ENCODE data around the gene RAD23A. TPM values are rescaled to one million over a fixed set of nuclear protein-coding genes. Genes with fewer than 3 reads are reported as not detected.

Gene RAD23A
- total and polyA plus RNA-seq, 10 of the 15 experiments (the other 5 are each of a cell fraction or from before 2014, with no cell fraction given) = 8.8 to 198 (median 119) TPM

DNA sequence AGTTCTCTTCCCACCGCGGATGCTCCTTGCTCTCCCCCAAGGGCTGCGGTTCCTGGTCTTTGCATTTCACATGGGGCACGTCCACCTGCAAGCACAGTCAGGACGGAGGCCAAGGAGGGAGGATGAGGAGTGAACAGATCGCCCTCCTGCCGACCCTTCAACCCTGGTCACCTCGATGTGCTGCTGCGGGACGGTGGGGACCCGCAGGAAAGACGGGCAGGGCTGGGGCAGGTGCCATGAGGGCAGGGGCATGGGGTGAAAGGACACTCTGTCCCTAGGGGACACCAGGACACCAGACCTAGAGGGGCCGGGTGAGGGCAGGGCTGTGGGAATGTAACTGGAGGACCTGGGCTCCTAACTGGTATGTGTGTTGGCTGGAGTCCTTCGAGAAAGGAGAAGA lies 27.4 kb upstream of the RAD23A start:
- SMC1A ChIA-PET (ENCODE audit: uncharacterized antibody, unreplicated experiment) = no interaction called here

More for the DNA sequence above, 27.4 kb upstream of the RAD23A start:
- Histone ChIP-seq H3K4me2 (ENCODE audit: control insufficient read depth, insufficient read depth) (no peak overlapping the region), H3K9me3 (replicated peaks; ENCODE audit: control insufficient read depth, insufficient read depth, low read length) (no peaks in the 10 kb centered on the region; the same call in 2 of the 3 replicates), H3K27ac (ENCODE audit: control insufficient read depth, insufficient read depth) (no peak overlapping the region), H3K36me3 (ENCODE audit: control insufficient read depth in 2 of 2, insufficient read depth in 2 of 2, low read length in 1 of 2) (peaks cover 4 to 7% of the 10 kb centered on the region in 2 experiments; a peak in 2 of 4 replicates), H2AFZ (ENCODE audit: control insufficient read depth, low read depth, low read length) (no peak overlapping the region), H3K4me3 (no peak overlapping the region), H3K4me1 (ENCODE audit: control insufficient read depth, insufficient read depth, low read length) (peaks cover 10% of the 10 kb centered on the region), H3K9ac (ENCODE audit: control insufficient read depth, insufficient read depth, low read length) (no peak overlapping the region), H4K20me1 (ENCODE audit: control insufficient read depth, insufficient read depth) (no peaks in the 10 kb centered on the region), H3K79me2 (ENCODE audit: control insufficient read depth, insufficient read depth, low read length) (no peaks in the 10 kb centered on the region), H3K27me3 (replicated peaks in 1 of 2; ENCODE audit: control insufficient read depth in 2 of 2, insufficient read depth in 2 of 2, low read length in 1 of 2) (no peaks in the 10 kb centered on the region)
- intact Hi-C loops (cut with micrococcal nuclease; ENCODE audit: unreplicated experiment) = no loop called here
- ChIA-PET CTCF (interaction anchor here (0.9 to 2.4 kb wide), 2 partner anchors 14 to 47 kb away, joined by 5 to 11 read pairs; no protein-coding TSS in a partner anchor), RAD21 (ENCODE audit: unreplicated experiment) (no interaction called here), POLR2A (no interaction called here)
- BruUV-seq (replicated peaks) = no TSS peak
- ATAC-seq (no peak), DNase-seq (ENCODE audit: low read depth, low spot score) (no peak), FAIRE-seq (no peak)
- TF ChIP-seq, protein P1, sequence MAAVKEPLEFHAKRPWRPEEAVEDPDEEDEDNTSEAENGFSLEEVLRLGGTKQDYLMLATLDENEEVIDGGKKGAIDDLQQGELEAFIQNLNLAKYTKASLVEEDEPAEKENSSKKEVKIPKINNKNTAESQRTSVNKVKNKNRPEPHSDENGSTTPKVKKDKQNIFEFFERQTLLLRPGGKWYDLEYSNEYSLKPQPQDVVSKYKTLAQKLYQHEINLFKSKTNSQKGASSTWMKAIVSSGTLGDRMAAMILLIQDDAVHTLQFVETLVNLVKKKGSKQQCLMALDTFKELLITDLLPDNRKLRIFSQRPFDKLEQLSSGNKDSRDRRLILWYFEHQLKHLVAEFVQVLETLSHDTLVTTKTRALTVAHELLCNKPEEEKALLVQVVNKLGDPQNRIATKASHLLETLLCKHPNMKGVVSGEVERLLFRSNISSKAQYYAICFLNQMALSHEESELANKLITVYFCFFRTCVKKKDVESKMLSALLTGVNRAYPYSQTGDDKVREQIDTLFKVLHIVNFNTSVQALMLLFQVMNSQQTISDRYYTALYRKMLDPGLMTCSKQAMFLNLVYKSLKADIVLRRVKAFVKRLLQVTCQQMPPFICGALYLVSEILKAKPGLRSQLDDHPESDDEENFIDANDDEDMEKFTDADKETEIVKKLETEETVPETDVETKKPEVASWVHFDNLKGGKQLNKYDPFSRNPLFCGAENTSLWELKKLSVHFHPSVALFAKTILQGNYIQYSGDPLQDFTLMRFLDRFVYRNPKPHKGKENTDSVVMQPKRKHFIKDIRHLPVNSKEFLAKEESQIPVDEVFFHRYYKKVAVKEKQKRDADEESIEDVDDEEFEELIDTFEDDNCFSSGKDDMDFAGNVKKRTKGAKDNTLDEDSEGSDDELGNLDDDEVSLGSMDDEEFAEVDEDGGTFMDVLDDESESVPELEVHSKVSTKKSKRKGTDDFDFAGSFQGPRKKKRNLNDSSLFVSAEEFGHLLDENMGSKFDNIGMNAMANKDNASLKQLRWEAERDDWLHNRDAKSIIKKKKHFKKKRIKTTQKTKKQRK (IDR thresholded peaks at IDR 0.05; ENCODE audit: low read depth, low read length) = no peak
- TF ChIP-seq CHD1 (IDR thresholded peaks at IDR 0.05; ENCODE audit: low read depth, low read length) = no peak
- TF ChIP-seq, protein P2, sequence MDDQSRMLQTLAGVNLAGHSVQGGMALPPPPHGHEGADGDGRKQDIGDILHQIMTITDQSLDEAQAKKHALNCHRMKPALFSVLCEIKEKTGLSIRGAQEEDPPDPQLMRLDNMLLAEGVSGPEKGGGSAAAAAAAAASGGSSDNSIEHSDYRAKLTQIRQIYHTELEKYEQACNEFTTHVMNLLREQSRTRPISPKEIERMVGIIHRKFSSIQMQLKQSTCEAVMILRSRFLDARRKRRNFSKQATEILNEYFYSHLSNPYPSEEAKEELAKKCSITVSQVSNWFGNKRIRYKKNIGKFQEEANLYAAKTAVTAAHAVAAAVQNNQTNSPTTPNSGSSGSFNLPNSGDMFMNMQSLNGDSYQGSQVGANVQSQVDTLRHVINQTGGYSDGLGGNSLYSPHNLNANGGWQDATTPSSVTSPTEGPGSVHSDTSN (IDR thresholded peaks at IDR 0.05; ENCODE audit: insufficient replicate concordance, low read depth, low read length) = no peak
- no peak for TF ChIP-seq TARDBP (IDR thresholded peaks at IDR 0.05; ENCODE audit: borderline replicate concordance)
- TF ChIP-seq, protein P3, sequence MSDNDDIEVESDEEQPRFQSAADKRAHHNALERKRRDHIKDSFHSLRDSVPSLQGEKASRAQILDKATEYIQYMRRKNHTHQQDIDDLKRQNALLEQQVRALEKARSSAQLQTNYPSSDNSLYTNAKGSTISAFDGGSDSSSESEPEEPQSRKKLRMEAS (IDR thresholded peaks at IDR 0.05; ENCODE audit: low read depth, low read length) = no peak
- no peak for TF ChIP-seq EP300 (IDR thresholded peaks at IDR 0.05; ENCODE audit: borderline replicate concordance in 1 of 2, control insufficient read depth in 1 of 2, low read depth in 2 of 2, low read length in 2 of 2)
- TF ChIP-seq, protein P4, sequence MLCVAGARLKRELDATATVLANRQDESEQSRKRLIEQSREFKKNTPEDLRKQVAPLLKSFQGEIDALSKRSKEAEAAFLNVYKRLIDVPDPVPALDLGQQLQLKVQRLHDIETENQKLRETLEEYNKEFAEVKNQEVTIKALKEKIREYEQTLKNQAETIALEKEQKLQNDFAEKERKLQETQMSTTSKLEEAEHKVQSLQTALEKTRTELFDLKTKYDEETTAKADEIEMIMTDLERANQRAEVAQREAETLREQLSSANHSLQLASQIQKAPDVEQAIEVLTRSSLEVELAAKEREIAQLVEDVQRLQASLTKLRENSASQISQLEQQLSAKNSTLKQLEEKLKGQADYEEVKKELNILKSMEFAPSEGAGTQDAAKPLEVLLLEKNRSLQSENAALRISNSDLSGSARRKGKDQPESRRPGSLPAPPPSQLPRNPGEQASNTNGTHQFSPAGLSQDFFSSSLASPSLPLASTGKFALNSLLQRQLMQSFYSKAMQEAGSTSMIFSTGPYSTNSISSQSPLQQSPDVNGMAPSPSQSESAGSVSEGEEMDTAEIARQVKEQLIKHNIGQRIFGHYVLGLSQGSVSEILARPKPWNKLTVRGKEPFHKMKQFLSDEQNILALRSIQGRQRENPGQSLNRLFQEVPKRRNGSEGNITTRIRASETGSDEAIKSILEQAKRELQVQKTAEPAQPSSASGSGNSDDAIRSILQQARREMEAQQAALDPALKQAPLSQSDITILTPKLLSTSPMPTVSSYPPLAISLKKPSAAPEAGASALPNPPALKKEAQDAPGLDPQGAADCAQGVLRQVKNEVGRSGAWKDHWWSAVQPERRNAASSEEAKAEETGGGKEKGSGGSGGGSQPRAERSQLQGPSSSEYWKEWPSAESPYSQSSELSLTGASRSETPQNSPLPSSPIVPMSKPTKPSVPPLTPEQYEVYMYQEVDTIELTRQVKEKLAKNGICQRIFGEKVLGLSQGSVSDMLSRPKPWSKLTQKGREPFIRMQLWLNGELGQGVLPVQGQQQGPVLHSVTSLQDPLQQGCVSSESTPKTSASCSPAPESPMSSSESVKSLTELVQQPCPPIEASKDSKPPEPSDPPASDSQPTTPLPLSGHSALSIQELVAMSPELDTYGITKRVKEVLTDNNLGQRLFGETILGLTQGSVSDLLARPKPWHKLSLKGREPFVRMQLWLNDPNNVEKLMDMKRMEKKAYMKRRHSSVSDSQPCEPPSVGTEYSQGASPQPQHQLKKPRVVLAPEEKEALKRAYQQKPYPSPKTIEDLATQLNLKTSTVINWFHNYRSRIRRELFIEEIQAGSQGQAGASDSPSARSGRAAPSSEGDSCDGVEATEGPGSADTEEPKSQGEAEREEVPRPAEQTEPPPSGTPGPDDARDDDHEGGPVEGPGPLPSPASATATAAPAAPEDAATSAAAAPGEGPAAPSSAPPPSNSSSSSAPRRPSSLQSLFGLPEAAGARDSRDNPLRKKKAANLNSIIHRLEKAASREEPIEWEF (IDR thresholded peaks at IDR 0.05; ENCODE audit: insufficient replicate concordance, low read depth, low read length) = no peak
- TF ChIP-seq, protein P5, sequence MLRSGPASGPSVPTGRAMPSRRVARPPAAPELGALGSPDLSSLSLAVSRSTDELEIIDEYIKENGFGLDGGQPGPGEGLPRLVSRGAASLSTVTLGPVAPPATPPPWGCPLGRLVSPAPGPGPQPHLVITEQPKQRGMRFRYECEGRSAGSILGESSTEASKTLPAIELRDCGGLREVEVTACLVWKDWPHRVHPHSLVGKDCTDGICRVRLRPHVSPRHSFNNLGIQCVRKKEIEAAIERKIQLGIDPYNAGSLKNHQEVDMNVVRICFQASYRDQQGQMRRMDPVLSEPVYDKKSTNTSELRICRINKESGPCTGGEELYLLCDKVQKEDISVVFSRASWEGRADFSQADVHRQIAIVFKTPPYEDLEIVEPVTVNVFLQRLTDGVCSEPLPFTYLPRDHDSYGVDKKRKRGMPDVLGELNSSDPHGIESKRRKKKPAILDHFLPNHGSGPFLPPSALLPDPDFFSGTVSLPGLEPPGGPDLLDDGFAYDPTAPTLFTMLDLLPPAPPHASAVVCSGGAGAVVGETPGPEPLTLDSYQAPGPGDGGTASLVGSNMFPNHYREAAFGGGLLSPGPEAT (IDR thresholded peaks at IDR 0.05; ENCODE audit: low read depth) = no peak
- no peak for TF ChIP-seq NR2F1 (conservative IDR thresholded peaks at IDR 0.05)
- TF ChIP-seq, protein P6, sequence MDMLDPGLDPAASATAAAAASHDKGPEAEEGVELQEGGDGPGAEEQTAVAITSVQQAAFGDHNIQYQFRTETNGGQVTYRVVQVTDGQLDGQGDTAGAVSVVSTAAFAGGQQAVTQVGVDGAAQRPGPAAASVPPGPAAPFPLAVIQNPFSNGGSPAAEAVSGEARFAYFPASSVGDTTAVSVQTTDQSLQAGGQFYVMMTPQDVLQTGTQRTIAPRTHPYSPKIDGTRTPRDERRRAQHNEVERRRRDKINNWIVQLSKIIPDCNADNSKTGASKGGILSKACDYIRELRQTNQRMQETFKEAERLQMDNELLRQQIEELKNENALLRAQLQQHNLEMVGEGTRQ (IDR thresholded peaks at IDR 0.05; ENCODE audit: borderline replicate concordance, low read depth, low read length) = no peak
- WGBS (ENCODE audit: insufficient coverage, insufficient replicate concordance, low lambda C conversion rate, missing lambda C conversion rate) = 90% methylated on average over 14 of the region's 14 CpGs
- in situ Hi-C loops (cut with MboI) = no loop called here

Data from GM12878 (cell line).